HG02623 (cell line): ENCODE data around the gene PIP.
"Not testable (repeated sequence)": the region's sequence is repeated elsewhere in the genome, so short reads cannot be mapped to it uniquely, and the experiment has no call there.

Experiments
- ATAC-seq: cut with Tn5 transposase; IDR thresholded peaks from one replicate; pipeline ENCODE4 v1.9.1; 2021; ENCODE audit warnings: moderate library complexity; ENCODE audit not compliant: unreplicated experiment

Gene PIP

GRCh38 chr7:143131781-143132180 lies at the start of gene PIP:
Gene PIP (plus strand): TSS chr7:143132077. CDS start chr7:143132117, 40 bp downstream.
- no peak for ATAC-seq

- peak; percentile 60 for ATAC-seq
Measured at GRCh38 chr7:143085109-143085508, 46.8 kb upstream of the PIP start.

- not testable (repeated sequence) for ATAC-seq
Measured at GRCh38 chr7:143085610-143086009, 46.3 kb upstream of the PIP start.

GRCh38 chr7:143088549-143089231 lies 43.2 kb upstream of the PIP start:
- not testable (repeated sequence) for ATAC-seq

- no peak for ATAC-seq
Measured at GRCh38 chr7:143096146-143096545, 35.7 kb upstream of the PIP start.

- not testable (repeated sequence) for ATAC-seq
Measured at GRCh38 chr7:143099579-143099978, 32.3 kb upstream of the PIP start.

GRCh38 chr7:143104759-143105158 lies 27.1 kb upstream of the PIP start:
- ATAC-seq: no peak

- ATAC-seq: not testable (repeated sequence)
Measured at GRCh38 chr7:143108019-143108418, 23.9 kb upstream of the PIP start.

- ATAC-seq: no peak
Measured at GRCh38 chr7:143117395-143117794, 14.5 kb upstream of the PIP start.

- ATAC-seq: no peak
Measured at GRCh38 chr7:143120691-143121405, 11.0 kb upstream of the PIP start.

GRCh38 chr7:143123326-143123725 lies 8.6 kb upstream of the PIP start:
- not testable (repeated sequence) for ATAC-seq

- ATAC-seq: no peak
Measured at GRCh38 chr7:143126146-143126545, 5.7 kb upstream of the PIP start.

- ATAC-seq: no peak
Measured at GRCh38 chr7:143129051-143129450, 2.8 kb upstream of the PIP start.

GRCh38 chr7:143129477-143129876 lies 2.4 kb upstream of the PIP start:
- no peak for ATAC-seq

GRCh38 chr7:143130541-143130940 lies 1.3 kb upstream of the PIP start:
- ATAC-seq: no peak

- no peak for ATAC-seq
Measured at GRCh38 chr7:143147070-143147469, 15.2 kb downstream of the PIP start.

GRCh38 chr7:143148050-143148449 lies 16.2 kb downstream of the PIP start:
- no peak for ATAC-seq

- no peak for ATAC-seq
Measured at GRCh38 chr7:143148651-143149050, 16.8 kb downstream of the PIP start.

GRCh38 chr7:143150696-143151095 lies 18.8 kb downstream of the PIP start:
- ATAC-seq: not testable (repeated sequence)

- ATAC-seq: not testable (repeated sequence)
Measured at GRCh38 chr7:143158617-143159016, 26.7 kb downstream of the PIP start.

- no peak for ATAC-seq
Measured at GRCh38 chr7:143171697-143172096, 39.8 kb downstream of the PIP start.

- no peak for ATAC-seq
Measured at GRCh38 chr7:143172354-143172753, 40.5 kb downstream of the PIP start.
